Stimulated activated effector memory CD8-positive, alpha-beta T cell treated with anti-CD3 and anti-CD28 coated beads, Interleukin-12 subunit alpha, Interleukin-12 subunit beta, amount 100 ng/mL, for 72 hours (primary cell): Measurements from ENCODE around the gene NKX2-1.

Experiments used
- ATAC-seq: fragments of 150-1000 bp; cut with Tn5 transposase; 2 replicates; pipeline ENCODE4 v1.10.0; 2021
- DNase-seq, 2 donors: peaks; one replicate each; pipeline ENCODE4 v3.0.0; 2021 to 2022; ENCODE audit warnings: low spot score in 2 of 2
- H3K27ac Mint-ChIP-seq: one replicate; pipeline ENCODE4 v1.8.0; 2022; ENCODE audit warnings: mild to moderate bottlenecking, mixed read lengths
- H3K36me3 Mint-ChIP-seq: one replicate; pipeline ENCODE4 v1.8.0; 2022; ENCODE audit warnings: mild to moderate bottlenecking, mixed read lengths
- H3K4me1 Mint-ChIP-seq: one replicate; pipeline ENCODE4 v1.8.0; 2022; ENCODE audit warnings: mixed read lengths
- H3K4me3 Mint-ChIP-seq: one replicate; pipeline ENCODE4 v1.8.0; 2022; ENCODE audit warnings: mild to moderate bottlenecking, mixed read lengths
- H3K9me3 Mint-ChIP-seq: one replicate; pipeline ENCODE4 v1.8.0; 2022; ENCODE audit warnings: mixed read lengths

The NKX2-1 gene

GRCh38 chr14:36511981-36512584, 7.9 kb downstream of the NKX2-1 start:
- Mint-ChIP-seq H3K9me3 (peaks cover 2% of the 10 kb centered on the region), H3K4me1 (no peaks in the 10 kb centered on the region), H3K36me3 (no peaks in the 10 kb centered on the region), H3K4me3 (no peak overlapping the region), H3K27ac (no peak overlapping the region)
- ATAC-seq (no peak), DNase-seq (no peak)

GRCh38 chr14:36510874-36511273, 9.2 kb downstream of the NKX2-1 start:
- H3K36me3 Mint-ChIP-seq = no peaks in the 10 kb centered on the region
- ATAC-seq (no peak), DNase-seq (no peak)
- H3K4me3 Mint-ChIP-seq = no peak overlapping the region
- no peaks in the 10 kb centered on the region for H3K4me1 Mint-ChIP-seq
- H3K27ac Mint-ChIP-seq = no peak overlapping the region
- no peaks in the 10 kb centered on the region for H3K9me3 Mint-ChIP-seq

GRCh38 chr14:36510078-36510799, 9.8 kb downstream of the NKX2-1 start:
- Mint-ChIP-seq H3K36me3 (no peaks in the 10 kb centered on the region), H3K4me1 (no peaks in the 10 kb centered on the region), H3K9me3 (no peaks in the 10 kb centered on the region), H3K27ac (no peak overlapping the region), H3K4me3 (no peak overlapping the region)
- ATAC-seq = no peak
- no peak for DNase-seq

- Mint-ChIP-seq H3K9me3 (no peaks in the 10 kb centered on the region), H3K4me1 (no peaks in the 10 kb centered on the region), H3K4me3 (no peak overlapping the region), H3K27ac (no peak overlapping the region), H3K36me3 (no peaks in the 10 kb centered on the region)
- ATAC-seq = no peak
- DNase-seq = no peak
Measured at GRCh38 chr14:36509069-36509917, 10.7 kb downstream of the NKX2-1 start.

- ATAC-seq (no peak), DNase-seq (no peak)
- no peak overlapping the region for H3K4me3 Mint-ChIP-seq
- no peaks in the 10 kb centered on the region for H3K36me3 Mint-ChIP-seq
- no peak overlapping the region for H3K27ac Mint-ChIP-seq
- H3K9me3 Mint-ChIP-seq = no peaks in the 10 kb centered on the region
- peaks cover 3% of the 10 kb centered on the region for H3K4me1 Mint-ChIP-seq
Measured at GRCh38 chr14:36508418-36509068, 11.5 kb downstream of the NKX2-1 start.

GRCh38 chr14:36507847-36508417, 12.1 kb downstream of the NKX2-1 start:
- DNase-seq = no peak

GRCh38 chr14:36506732-36507614, 13.1 kb downstream of the NKX2-1 start:
- Mint-ChIP-seq H3K36me3 (no peaks in the 10 kb centered on the region), H3K4me1 (peaks cover 5% of the 10 kb centered on the region), H3K4me3 (no peak overlapping the region), H3K9me3 (no peaks in the 10 kb centered on the region), H3K27ac (no peak overlapping the region)
- no peak for ATAC-seq
- no peak for DNase-seq

More at GRCh38 chr14:36507847-36508417, 12.1 kb downstream of the NKX2-1 start:
- no peak for ATAC-seq
- Mint-ChIP-seq H3K4me3 (no peak overlapping the region), H3K4me1 (peaks cover 5% of the 10 kb centered on the region), H3K9me3 (no peaks in the 10 kb centered on the region), H3K36me3 (no peaks in the 10 kb centered on the region), H3K27ac (no peak overlapping the region)

- peak; percentile 13 for ATAC-seq
- H3K4me3 Mint-ChIP-seq = no peak overlapping the region
- H3K9me3 Mint-ChIP-seq = no peaks in the 10 kb centered on the region
- peaks cover 5% of the 10 kb centered on the region for H3K4me1 Mint-ChIP-seq
- DNase-seq = no peak
- no peak overlapping the region for H3K27ac Mint-ChIP-seq
- H3K36me3 Mint-ChIP-seq = no peaks in the 10 kb centered on the region
Measured at GRCh38 chr14:36505892-36506731, 13.9 kb downstream of the NKX2-1 start.

- Mint-ChIP-seq H3K9me3 (no peaks in the 10 kb centered on the region), H3K27ac (no peak overlapping the region), H3K4me1 (peaks cover 5% of the 10 kb centered on the region), H3K4me3 (no peak overlapping the region), H3K36me3 (no peaks in the 10 kb centered on the region)
- DNase-seq (no peak), ATAC-seq (peak; percentile 40)
Measured at GRCh38 chr14:36505181-36505815, 14.7 kb downstream of the NKX2-1 start.

GRCh38 chr14:36504771-36505175, 15.3 kb downstream of the NKX2-1 start:
- peaks cover 5% of the 10 kb centered on the region for H3K4me1 Mint-ChIP-seq
- DNase-seq (no peak), ATAC-seq (no peak)
- no peaks in the 10 kb centered on the region for H3K36me3 Mint-ChIP-seq
- H3K27ac Mint-ChIP-seq = no peak overlapping the region
- H3K4me3 Mint-ChIP-seq = no peak overlapping the region
- no peaks in the 10 kb centered on the region for H3K9me3 Mint-ChIP-seq

- no peak for ATAC-seq
Measured at GRCh38 chr14:36503771-36504741, 16.0 kb downstream of the NKX2-1 start.

More at GRCh38 chr14:36503771-36504741, 16.0 kb downstream of the NKX2-1 start:
- Mint-ChIP-seq H3K9me3 (peaks cover under 1% of the 10 kb centered on the region), H3K4me1 (peaks cover 5% of the 10 kb centered on the region), H3K36me3 (no peaks in the 10 kb centered on the region), H3K27ac (no peak overlapping the region), H3K4me3 (no peak overlapping the region)
- no peak for DNase-seq
